Parathyroid adenoma (tissue), 2 donors: Measurements from ENCODE around the gene GABRB2.

Source experiments
- H2AFZ ChIP-seq: fragments of 300-600 bp; sonication (generic); one replicate; pipeline ENCODE4 v1.7.0; 2017; ENCODE audit warnings: antibody characterized with exemption, mild to moderate bottlenecking
- H3K27ac ChIP-seq: fragments of 300-600 bp; sonication (generic); one replicate; pipeline ENCODE4 v1.7.0; 2017
- H3K27me3 ChIP-seq: fragments of 300-600 bp; sonication (generic); one replicate; pipeline ENCODE4 v1.7.0; 2017; ENCODE audit warnings: low read length; ENCODE audit not compliant: control insufficient read depth, insufficient read depth
- H3K36me3 ChIP-seq: fragments of 300-600 bp; sonication (generic); one replicate; pipeline ENCODE4 v1.7.0; 2017; ENCODE audit warnings: low read length; ENCODE audit not compliant: control insufficient read depth, insufficient read depth
- H3K4me1 ChIP-seq: fragments of 300-600 bp; sonication (generic); one replicate; pipeline ENCODE4 v1.7.0; 2017; ENCODE audit warnings: control low read depth
- H3K4me2 ChIP-seq: fragments of 300-600 bp; sonication (generic); one replicate; pipeline ENCODE4 v1.7.0; 2017; ENCODE audit warnings: low read length
- H3K4me3 ChIP-seq: fragments of 300-600 bp; sonication (generic); one replicate; pipeline ENCODE4 v1.7.0; 2017; ENCODE audit warnings: low read depth, low read length
- H3K79me2 ChIP-seq: fragments of 300-600 bp; sonication (generic); one replicate; pipeline ENCODE4 v1.7.0; 2017; ENCODE audit warnings: control low read depth
- H3K9ac ChIP-seq: fragments of 300-600 bp; sonication (generic); one replicate; pipeline ENCODE4 v1.7.0; 2017; ENCODE audit warnings: mild to moderate bottlenecking
- H3K9me3 ChIP-seq: fragments of 300-600 bp; sonication (generic); one replicate; pipeline ENCODE4 v1.7.0; 2017; ENCODE audit warnings: low read length; ENCODE audit not compliant: control insufficient read depth
- CTCF ChIP-seq: fragments of 300-600 bp; sonication (generic); IDR thresholded peaks from one replicate; pipeline ENCODE4 v1.7.0; 2017; ENCODE audit warnings: antibody characterized with exemption, mild to moderate bottlenecking
- donor health status: primary hyperparathyroidism.

The GABRB2 gene

DNA sequence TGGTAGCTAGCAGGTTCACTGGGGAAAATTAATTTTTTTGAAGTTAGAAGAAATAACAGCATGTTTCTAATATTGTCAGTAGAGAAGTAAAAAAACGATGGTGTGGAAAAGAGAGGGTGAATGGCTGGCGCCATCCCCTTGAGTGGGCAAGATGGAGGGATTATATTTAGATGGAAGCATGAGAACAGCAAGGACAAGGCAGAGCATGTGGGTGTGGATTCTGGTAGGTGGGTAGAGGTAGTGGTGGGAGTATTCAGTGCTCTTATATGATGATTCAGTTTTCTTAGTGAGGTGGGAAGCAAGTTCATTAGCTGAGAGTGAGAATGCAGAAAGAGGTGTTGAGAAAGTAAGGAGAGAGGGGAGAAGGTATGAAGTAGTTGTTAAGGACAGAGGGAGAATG is 188.1 kb downstream of the GABRB2 start:
- Histone ChIP-seq H3K4me3 (no peak overlapping the region), H3K9ac (no peak overlapping the region), H3K27me3 (no peaks in the 10 kb centered on the region), H3K79me2 (no peaks in the 10 kb centered on the region), H3K9me3 (no peaks in the 10 kb centered on the region), H3K36me3 (no peaks in the 10 kb centered on the region), H3K27ac (no peak overlapping the region), H3K4me2 (no peak overlapping the region), H3K4me1 (no peaks in the 10 kb centered on the region), H2AFZ (no peak overlapping the region)
- no peak for TF ChIP-seq CTCF

- Histone ChIP-seq H3K36me3 (no peaks in the 10 kb centered on the region), H3K9me3 (no peaks in the 10 kb centered on the region), H3K4me1 (no peaks in the 10 kb centered on the region), H3K27me3 (no peaks in the 10 kb centered on the region), H3K27ac (no peak overlapping the region), H2AFZ (no peak overlapping the region), H3K79me2 (no peaks in the 10 kb centered on the region), H3K4me2 (no peak overlapping the region), H3K9ac (no peak overlapping the region), H3K4me3 (no peak overlapping the region)
- TF ChIP-seq CTCF, result no peak
These were observed 202.3 kb downstream of the GABRB2 start for GRCh38 chr5:161344234-161344633.

DNA sequence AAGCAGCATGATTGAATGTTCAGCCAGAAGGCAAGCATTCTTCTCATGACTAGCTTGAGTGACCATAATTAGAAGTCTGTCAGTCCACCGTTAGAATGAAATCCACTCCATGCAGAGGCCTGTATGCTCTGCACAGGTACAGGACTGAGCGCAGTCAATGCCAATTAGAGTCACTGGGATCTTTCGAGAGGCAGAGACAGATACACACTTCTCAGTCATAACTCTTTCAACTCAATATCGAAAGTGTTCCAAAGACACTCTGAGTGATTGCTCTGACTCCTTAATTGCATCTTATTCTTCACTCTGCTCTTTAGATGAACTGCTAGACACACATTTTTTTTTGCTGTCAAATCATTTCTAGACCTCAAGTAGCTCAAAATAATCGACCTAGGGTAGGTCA is 203.6 kb downstream of the GABRB2 start:
- no peak overlapping the region for H3K4me2 ChIP-seq
- H3K27ac ChIP-seq, result no peak overlapping the region
- no peaks in the 10 kb centered on the region for H3K36me3 ChIP-seq
- no peak overlapping the region for H2AFZ ChIP-seq
- H3K9me3 ChIP-seq, result no peaks in the 10 kb centered on the region
- H3K9ac ChIP-seq, result no peak overlapping the region
- no peaks in the 10 kb centered on the region for H3K79me2 ChIP-seq
- no peak overlapping the region for H3K4me3 ChIP-seq
- TF ChIP-seq CTCF, result no peak
- no peaks in the 10 kb centered on the region for H3K27me3 ChIP-seq
- H3K4me1 ChIP-seq, result no peaks in the 10 kb centered on the region

- Histone ChIP-seq H3K9me3 (no peaks in the 10 kb centered on the region), H3K27ac (no peak overlapping the region), H3K27me3 (no peaks in the 10 kb centered on the region), H3K4me3 (no peak overlapping the region), H3K4me1 (no peaks in the 10 kb centered on the region), H3K36me3 (no peaks in the 10 kb centered on the region), H3K9ac (no peak overlapping the region), H3K79me2 (no peaks in the 10 kb centered on the region), H3K4me2 (no peak overlapping the region), H2AFZ (no peak overlapping the region)
- no peak for TF ChIP-seq CTCF
These were observed 206.5 kb downstream of the GABRB2 start for GRCh38 chr5:161340012-161340411.

DNA sequence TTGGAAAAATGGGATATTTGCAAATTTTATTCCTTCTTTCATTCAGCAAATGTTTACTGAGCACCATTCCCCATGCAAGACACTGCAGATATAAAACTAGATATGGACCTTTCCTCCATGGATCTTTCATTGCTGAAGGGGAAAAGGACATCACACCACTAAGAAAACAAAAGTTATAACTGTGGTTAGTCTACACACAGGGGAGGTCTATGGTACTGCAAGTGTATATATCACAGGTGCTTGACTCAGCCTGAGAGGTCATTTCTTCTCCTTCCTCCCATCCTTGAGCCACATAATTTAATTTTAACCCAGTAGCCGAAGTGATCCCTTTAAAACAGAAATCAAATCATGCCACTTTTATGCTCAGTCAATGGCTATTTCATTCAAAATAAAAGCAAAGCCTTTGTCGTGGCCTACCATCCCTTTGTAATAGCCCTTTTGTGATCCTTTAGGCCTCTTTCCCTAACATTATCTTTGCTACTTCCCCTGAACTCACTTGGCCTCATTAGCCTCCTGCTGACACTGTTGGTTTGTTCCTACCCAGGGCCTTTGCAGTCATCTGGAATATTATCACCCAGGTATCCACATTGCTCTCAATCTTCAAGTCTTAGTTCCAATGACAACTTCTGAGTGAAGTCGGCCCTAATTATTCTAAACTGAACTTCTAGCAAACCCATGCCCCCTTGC is 213.2 kb downstream of the GABRB2 start:
- Histone ChIP-seq H3K27me3 (no peaks in the 10 kb centered on the region), H3K79me2 (no peaks in the 10 kb centered on the region), H3K9me3 (no peaks in the 10 kb centered on the region), H3K4me2 (no peak overlapping the region), H2AFZ (no peak overlapping the region), H3K4me3 (no peak overlapping the region), H3K9ac (no peak overlapping the region), H3K27ac (no peak overlapping the region), H3K4me1 (no peaks in the 10 kb centered on the region), H3K36me3 (no peaks in the 10 kb centered on the region)
- TF ChIP-seq CTCF, result no peak
